Measurements from ENCODE around the gene SLX9. TPM values are rescaled to one million over a fixed set of nuclear protein-coding genes. Genes with fewer than 3 reads are reported as not detected.

SLX9 gene
- polyA plus RNA-seq, 1 donor (not counting 4 experiments of a cell fraction or from before 2014, with no cell fraction given) = 21.8 TPM

DNA sequence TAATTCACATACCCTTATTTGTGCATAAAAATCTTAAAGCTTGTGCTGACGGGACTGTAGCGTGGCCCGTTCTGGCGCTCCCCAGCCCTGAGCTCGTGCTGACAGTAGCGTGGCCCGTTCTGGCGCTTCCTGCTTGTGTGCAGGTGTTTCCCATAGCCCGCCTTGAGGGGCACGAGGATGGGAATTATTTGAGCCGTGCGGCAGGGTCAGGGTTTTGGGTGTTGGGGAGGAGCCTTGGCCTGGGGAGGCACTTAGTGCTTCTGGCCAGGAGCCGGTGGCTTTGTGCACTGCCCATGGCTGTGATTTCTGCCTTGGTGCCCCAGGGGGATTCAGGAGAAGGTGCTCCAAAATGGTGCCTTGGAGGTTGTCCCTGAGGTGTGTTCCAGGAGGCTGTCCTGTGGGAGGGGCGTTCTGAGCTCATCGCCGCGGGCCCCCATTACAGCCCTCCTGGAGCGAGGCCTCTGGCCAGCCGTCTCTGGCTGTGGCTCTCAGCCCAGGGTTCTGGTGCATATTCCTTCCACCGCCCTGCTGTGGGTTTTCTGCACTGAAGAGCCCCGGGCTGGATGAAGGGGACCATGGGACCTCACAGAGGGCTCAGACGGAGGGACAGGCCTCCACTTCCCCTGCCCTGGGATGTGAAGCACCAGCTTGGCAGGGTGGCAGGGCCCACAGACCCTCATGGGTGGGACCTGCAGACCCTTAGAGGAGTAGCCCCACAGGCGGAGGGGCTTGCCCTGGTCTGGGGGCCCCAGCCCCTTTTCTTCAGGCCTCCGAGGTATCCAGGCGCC, 6.6 kb downstream of the SLX9 start:
- Histone ChIP-seq H3K27me3 (ENCODE audit: control insufficient read depth, extremely low read depth, insufficient read depth, low read length) (no peaks in the 10 kb centered on the region), H2AFZ (ENCODE audit: control insufficient read depth, low read length) (no peak overlapping the region), H4K20me1 (ENCODE audit: control insufficient read depth, extremely low read depth, insufficient read depth, low read length) (peaks cover 7% of the 10 kb centered on the region), H3K4me1 (ENCODE audit: control insufficient read depth, extremely low read depth, insufficient read depth, low read length) (peaks cover 2% of the 10 kb centered on the region), H3K27ac (ENCODE audit: control insufficient read depth, insufficient read depth, low read length) (no peak overlapping the region), H3K9me1 (ENCODE audit: control insufficient read depth, extremely low read depth, insufficient read depth, low read length) (no peaks in the 10 kb centered on the region), H3K4me2 (ENCODE audit: control insufficient read depth, extremely low read depth, insufficient read depth, low read depth, low read length) (no peak overlapping the region), H3K9me3 (ENCODE audit: control insufficient read depth, low read depth, low read length) (no peaks in the 10 kb centered on the region), H3K9ac (ENCODE audit: control insufficient read depth, extremely low read depth, insufficient read depth, low read length) (no peak overlapping the region), H3K4me3 (ENCODE audit: control insufficient read depth in 2 of 3, extremely low read depth in 1 of 3, insufficient read depth in 2 of 3, low read depth in 1 of 3, low read length in 3 of 3) (no peak overlapping the region), H3K36me3 (ENCODE audit: control insufficient read depth in 2 of 2, extremely low read depth in 1 of 2, insufficient read depth in 2 of 2, low read length in 2 of 2) (peaks cover 22 to 31% of the 10 kb centered on the region in 2 experiments), H3K79me2 (ENCODE audit: control insufficient read depth, insufficient read depth, low read length) (peaks cover 85% of the 10 kb centered on the region)
- dilution Hi-C loops (cut with MboI; ENCODE audit: extremely low pct_ligation_motif_present, low sequenced_read_pairs) = loop anchor here (10.0 kb wide), 1 partner anchor 188 kb away; no protein-coding TSS in a partner anchor
- DNase-seq (ENCODE audit: low read depth, low spot score) = no peak
- no peak for FAIRE-seq
- TF ChIP-seq, protein P1, sequence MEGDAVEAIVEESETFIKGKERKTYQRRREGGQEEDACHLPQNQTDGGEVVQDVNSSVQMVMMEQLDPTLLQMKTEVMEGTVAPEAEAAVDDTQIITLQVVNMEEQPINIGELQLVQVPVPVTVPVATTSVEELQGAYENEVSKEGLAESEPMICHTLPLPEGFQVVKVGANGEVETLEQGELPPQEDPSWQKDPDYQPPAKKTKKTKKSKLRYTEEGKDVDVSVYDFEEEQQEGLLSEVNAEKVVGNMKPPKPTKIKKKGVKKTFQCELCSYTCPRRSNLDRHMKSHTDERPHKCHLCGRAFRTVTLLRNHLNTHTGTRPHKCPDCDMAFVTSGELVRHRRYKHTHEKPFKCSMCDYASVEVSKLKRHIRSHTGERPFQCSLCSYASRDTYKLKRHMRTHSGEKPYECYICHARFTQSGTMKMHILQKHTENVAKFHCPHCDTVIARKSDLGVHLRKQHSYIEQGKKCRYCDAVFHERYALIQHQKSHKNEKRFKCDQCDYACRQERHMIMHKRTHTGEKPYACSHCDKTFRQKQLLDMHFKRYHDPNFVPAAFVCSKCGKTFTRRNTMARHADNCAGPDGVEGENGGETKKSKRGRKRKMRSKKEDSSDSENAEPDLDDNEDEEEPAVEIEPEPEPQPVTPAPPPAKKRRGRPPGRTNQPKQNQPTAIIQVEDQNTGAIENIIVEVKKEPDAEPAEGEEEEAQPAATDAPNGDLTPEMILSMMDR (optimal IDR thresholded peaks at IDR 0.05 in 1 of 3, IDR thresholded peaks at IDR 0.05 in 1 of 3, conservative IDR thresholded peaks at IDR 0.05 in 1 of 3; ENCODE audit: extremely low read depth in 1 of 3, insufficient read depth in 2 of 3, low read length in 3 of 3) = no peak
- TF ChIP-seq EZH2 (IDR thresholded peaks at IDR 0.05; ENCODE audit: low read length) = no peak

DNA sequence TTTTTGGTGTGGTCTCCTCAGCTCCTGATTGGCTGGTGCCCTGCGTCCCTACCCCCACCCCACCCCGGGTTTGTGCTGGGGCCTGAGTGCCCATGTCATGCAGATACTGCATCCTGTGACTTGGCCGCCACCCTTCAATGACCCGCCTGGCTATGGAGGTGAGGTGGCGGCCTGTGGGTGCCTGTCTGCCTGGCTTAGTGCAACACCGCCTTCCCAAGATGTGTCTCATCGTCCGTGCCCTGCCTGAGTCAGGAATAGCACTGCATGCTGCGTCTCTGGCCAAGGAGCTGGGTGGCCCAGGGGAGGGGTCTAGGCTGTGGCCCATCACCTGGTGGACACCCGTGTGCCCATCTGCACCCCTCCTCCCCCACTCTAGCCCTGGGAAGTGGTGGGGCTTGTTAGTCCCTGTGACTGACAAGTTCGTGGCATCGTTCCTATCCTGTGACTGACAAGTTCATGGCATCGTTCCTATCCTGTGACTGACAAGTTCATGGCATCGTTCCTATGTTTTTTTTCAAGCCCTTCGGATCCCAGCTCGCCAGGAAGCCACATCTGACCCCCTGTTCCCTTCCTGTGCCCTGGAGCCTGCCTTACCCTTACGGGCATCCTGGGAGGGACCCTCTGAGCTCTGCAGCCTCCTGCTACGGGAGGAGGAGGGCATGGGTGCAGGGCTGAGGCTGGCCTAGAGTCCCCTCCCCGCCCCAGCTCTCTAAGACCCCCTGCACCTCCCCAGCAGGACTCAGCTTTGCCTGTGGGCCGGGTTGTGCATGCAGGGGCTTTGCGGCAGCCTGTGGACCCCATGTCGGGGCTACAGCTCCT, 7.5 kb downstream of the SLX9 start:
- Histone ChIP-seq H3K4me2 (ENCODE audit: control insufficient read depth, extremely low read depth, insufficient read depth, low read depth, low read length) (no peak overlapping the region), H3K27me3 (ENCODE audit: control insufficient read depth, extremely low read depth, insufficient read depth, low read length) (no peaks in the 10 kb centered on the region), H3K9me3 (ENCODE audit: control insufficient read depth, low read depth, low read length) (no peaks in the 10 kb centered on the region), H3K27ac (ENCODE audit: control insufficient read depth, insufficient read depth, low read length) (no peak overlapping the region), H3K36me3 (ENCODE audit: control insufficient read depth in 2 of 2, extremely low read depth in 1 of 2, insufficient read depth in 2 of 2, low read length in 2 of 2) (peaks cover 23 to 32% of the 10 kb centered on the region in 2 experiments), H3K4me1 (ENCODE audit: control insufficient read depth, extremely low read depth, insufficient read depth, low read length) (no peaks in the 10 kb centered on the region), H4K20me1 (ENCODE audit: control insufficient read depth, extremely low read depth, insufficient read depth, low read length) (peaks cover 6% of the 10 kb centered on the region), H2AFZ (ENCODE audit: control insufficient read depth, low read length) (no peak overlapping the region), H3K79me2 (ENCODE audit: control insufficient read depth, insufficient read depth, low read length) (peaks cover 83% of the 10 kb centered on the region), H3K4me3 (ENCODE audit: control insufficient read depth in 2 of 3, extremely low read depth in 1 of 3, insufficient read depth in 2 of 3, low read depth in 1 of 3, low read length in 3 of 3) (no peak overlapping the region), H3K9me1 (ENCODE audit: control insufficient read depth, extremely low read depth, insufficient read depth, low read length) (no peaks in the 10 kb centered on the region), H3K9ac (ENCODE audit: control insufficient read depth, extremely low read depth, insufficient read depth, low read length) (no peak overlapping the region)
- no peak for DNase-seq (ENCODE audit: low read depth, low spot score)
- no peak for FAIRE-seq
- no peak for TF ChIP-seq EZH2 (IDR thresholded peaks at IDR 0.05; ENCODE audit: low read length)
- TF ChIP-seq, protein P1 (optimal IDR thresholded peaks at IDR 0.05 in 1 of 3, IDR thresholded peaks at IDR 0.05 in 1 of 3, conservative IDR thresholded peaks at IDR 0.05 in 1 of 3; ENCODE audit: extremely low read depth in 1 of 3, insufficient read depth in 2 of 3, low read length in 3 of 3) = no peak
- dilution Hi-C loops (cut with MboI; ENCODE audit: extremely low pct_ligation_motif_present, low sequenced_read_pairs) = loop anchor here (10.0 kb wide), 1 partner anchor 187 kb away; no protein-coding TSS in a partner anchor

Data from keratinocyte (primary cell).